PC-3 (cell line): Measurements from ENCODE around the gene OMA1. TPM values are rescaled to one million over a fixed set of nuclear protein-coding genes. Genes with fewer than 3 reads are reported as not detected.

ENCODE experiments used
- ATAC-seq: fragments of 200-7000 bp; cut with Tn5 transposase; 2 replicates; pipeline ENCODE4 v1.9.1; 2020; ENCODE audit warnings: mild to moderate bottlenecking, moderate library complexity
- BruUV-seq: library from RNA; stranded (reverse); fragments of 400-500 nt; replicated peaks from 2 replicates; lab custom pipeline; 2021; lab: Mats Ljungman, UMichigan
- CTCF ChIA-PET: fragments of 300-600 bp; sonication (Branson Sonifier 250); formaldehyde crosslinking; loops from one replicate; lab custom pipeline; 2022; ENCODE audit warnings: antibody characterized with exemption; lab: Charles Lee
- POLR2A ChIA-PET: fragments of 300-600 bp; sonication (Branson Sonifier 250); formaldehyde crosslinking; loops from one replicate; lab custom pipeline; 2022; ENCODE audit warnings: antibody characterized with exemption; ENCODE audit not compliant: unreplicated experiment; lab: Charles Lee
- DNase-seq: peaks from one replicate; pipeline ENCODE4 v3.0.0-alpha.2; 2015
- H2AFZ ChIP-seq: fragments of 300-600 bp; sonication (generic); 2 replicates; pipeline ENCODE4 v1.6.0; 2016; ENCODE audit warnings: antibody characterized with exemption, low read length
- H3F3A ChIP-seq: fragments of 300-600 bp; sonication (generic); one replicate; pipeline ENCODE4 v1.6.0; 2017; ENCODE audit warnings: antibody characterized with exemption, low read length, control low read depth, mild to moderate bottlenecking; ENCODE audit not compliant: unreplicated experiment
- H3K27ac ChIP-seq: fragments of 300-600 bp; sonication (generic); 2 replicates; pipeline ENCODE4 v1.5.1; 2016; ENCODE audit warnings: mild to moderate bottlenecking, low read length
- H3K27me3 ChIP-seq: fragments of 300-600 bp; sonication (generic); 2 replicates; pipeline ENCODE4 v1.6.1; 2016; ENCODE audit warnings: low read length, mixed read lengths
- H3K36me3 ChIP-seq: fragments of 300-600 bp; sonication (generic); 2 replicates; pipeline ENCODE4 v1.6.1; 2016; ENCODE audit warnings: low read depth, mixed run types, low read length, mixed read lengths
- H3K4me1 ChIP-seq: fragments of 300-600 bp; sonication (generic); 2 replicates; pipeline ENCODE4 v1.5.1; 2016; ENCODE audit warnings: low read length; ENCODE audit not compliant: insufficient read depth
- H3K4me2 ChIP-seq: fragments of 300-600 bp; sonication (generic); 2 replicates; pipeline ENCODE4 v1.6.0; 2016; ENCODE audit warnings: low read length
- H3K4me3 ChIP-seq: fragments of 300-600 bp; sonication (generic); 2 replicates; pipeline ENCODE4 v1.5.1; 2016; ENCODE audit warnings: mild to moderate bottlenecking, low read length, mixed read lengths
- H3K79me2 ChIP-seq: fragments of 300-600 bp; sonication (generic); 2 replicates; pipeline ENCODE4 v1.6.1; 2017; ENCODE audit warnings: low read length, mixed read lengths
- H3K9ac ChIP-seq: fragments of 300-600 bp; sonication (generic); 2 replicates; pipeline ENCODE4 v1.6.0; 2016; ENCODE audit warnings: mild to moderate bottlenecking, low read length
- H3K9me2 ChIP-seq: fragments of 300-600 bp; sonication (generic); replicated peaks from 2 replicates; pipeline ENCODE4 v1.6.1; 2016; ENCODE audit warnings: mixed run types, low read length, mixed read lengths
- H3K9me3 ChIP-seq: fragments of 300-600 bp; sonication (generic); 2 replicates; pipeline ENCODE4 v1.6.1; 2016; ENCODE audit warnings: low read length, mixed read lengths
- H4K20me1 ChIP-seq: fragments of 300-600 bp; sonication (generic); 2 replicates; pipeline ENCODE4 v1.6.1; 2016; ENCODE audit warnings: low read length, mixed read lengths
- EZH2 ChIP-seq: fragments of 300-600 bp; sonication (generic); IDR thresholded peaks from one replicate; pipeline ENCODE4 v1.6.1; 2017; ENCODE audit warnings: antibody characterized with exemption, mild to moderate bottlenecking, low read length; ENCODE audit not compliant: unreplicated experiment
- EZH2phosphoT487 ChIP-seq: fragments of 300-600 bp; sonication (generic); IDR thresholded peaks from 2 replicates; pipeline ENCODE4 v1.6.1; 2018; ENCODE audit warnings: mild to moderate bottlenecking, antibody characterized with exemption, low read length, borderline replicate concordance
- intact Hi-C: fragments of 100-400 bp; cut with micrococcal nuclease; formaldehyde crosslinking; loops from 2 replicates; pipeline ENCODE4 v1.9.0; 2023
- total RNA-seq: library from RNA; depleted of rRNA; stranded (reverse); fragments of >200 nt; gene quantifications from 2 replicates; pipeline ENCODE4 v1.2.3, GENCODE V29; 2014
- TF ChIP-seq, protein P1 (sequence below): fragments of 300-600 bp; sonication (generic); conservative IDR thresholded peaks from 2 replicates; pipeline ENCODE4 v1.5.1; 2017; ENCODE audit warnings: antibody characterized with exemption, low read depth, mild to moderate bottlenecking, low read length

Gene OMA1
- total RNA-seq, 1 experiment from 2014 or later = 16.1 TPM

DNA sequence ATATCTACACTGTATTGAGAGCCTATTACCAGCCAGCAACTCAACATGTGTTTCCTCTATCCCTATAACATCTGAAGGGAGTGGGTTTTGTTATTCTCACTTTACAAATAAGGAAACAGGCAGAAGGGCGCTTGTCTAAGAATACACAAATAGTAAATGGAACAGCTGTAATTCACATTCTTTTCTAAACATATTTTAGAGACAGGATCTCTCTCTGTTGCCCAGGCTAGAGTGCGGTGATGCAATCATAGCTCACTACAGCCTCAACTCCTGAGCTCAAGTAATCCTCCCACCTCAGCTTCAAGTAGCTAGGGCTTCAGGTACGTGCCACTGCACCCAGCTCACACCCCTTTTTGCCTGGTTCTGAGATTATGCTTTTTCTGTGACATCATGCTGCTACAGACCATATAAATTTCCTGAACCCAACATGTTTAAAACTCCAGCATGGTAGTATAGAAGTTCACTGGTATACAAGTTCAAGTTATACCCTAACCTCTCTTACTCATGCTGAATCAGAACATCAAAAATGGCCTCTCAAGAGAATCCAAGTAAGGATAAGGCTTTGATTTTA, 39.1 kb upstream of the OMA1 start:
- ChIA-PET POLR2A (no interaction called here), CTCF (no interaction called here)
- H3K9me2 ChIP-seq = no peaks in the 10 kb centered on the region
- H3K36me3 ChIP-seq = no peaks in the 10 kb centered on the region
- H3K9me3 ChIP-seq = no peaks in the 10 kb centered on the region
- DNase-seq (peak; percentile 27), ATAC-seq (no peak)
- H3K79me2 ChIP-seq = peaks cover 60% of the 10 kb centered on the region
- H3F3A ChIP-seq = peaks cover 5% of the 10 kb centered on the region
- no peak overlapping the region for H3K9ac ChIP-seq
- no peak overlapping the region for H3K4me3 ChIP-seq
- intact Hi-C loops = no loop called here
- H3K27me3 ChIP-seq = no peaks in the 10 kb centered on the region
- no peaks in the 10 kb centered on the region for H4K20me1 ChIP-seq
- no peak overlapping the region for H2AFZ ChIP-seq
- peaks cover 34% of the 10 kb centered on the region for H3K4me1 ChIP-seq
- no peak for TF ChIP-seq EZH2phosphoT487
- no peak for TF ChIP-seq EZH2
- TF ChIP-seq, protein P1, sequence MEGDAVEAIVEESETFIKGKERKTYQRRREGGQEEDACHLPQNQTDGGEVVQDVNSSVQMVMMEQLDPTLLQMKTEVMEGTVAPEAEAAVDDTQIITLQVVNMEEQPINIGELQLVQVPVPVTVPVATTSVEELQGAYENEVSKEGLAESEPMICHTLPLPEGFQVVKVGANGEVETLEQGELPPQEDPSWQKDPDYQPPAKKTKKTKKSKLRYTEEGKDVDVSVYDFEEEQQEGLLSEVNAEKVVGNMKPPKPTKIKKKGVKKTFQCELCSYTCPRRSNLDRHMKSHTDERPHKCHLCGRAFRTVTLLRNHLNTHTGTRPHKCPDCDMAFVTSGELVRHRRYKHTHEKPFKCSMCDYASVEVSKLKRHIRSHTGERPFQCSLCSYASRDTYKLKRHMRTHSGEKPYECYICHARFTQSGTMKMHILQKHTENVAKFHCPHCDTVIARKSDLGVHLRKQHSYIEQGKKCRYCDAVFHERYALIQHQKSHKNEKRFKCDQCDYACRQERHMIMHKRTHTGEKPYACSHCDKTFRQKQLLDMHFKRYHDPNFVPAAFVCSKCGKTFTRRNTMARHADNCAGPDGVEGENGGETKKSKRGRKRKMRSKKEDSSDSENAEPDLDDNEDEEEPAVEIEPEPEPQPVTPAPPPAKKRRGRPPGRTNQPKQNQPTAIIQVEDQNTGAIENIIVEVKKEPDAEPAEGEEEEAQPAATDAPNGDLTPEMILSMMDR = no peak
- H3K27ac ChIP-seq = peak overlapping the region; percentile 94; the same call in 1 of the 2 replicates
- BruUV-seq = no TSS peak
- 0 out of 2 replicates have a peak overlapping the region, but pooled peaks have one; percentile 74 for H3K4me2 ChIP-seq

GRCh38 chr1:58585166-58585565, 38.6 kb upstream of the OMA1 start:
- H3K9ac ChIP-seq = peak overlapping the region; percentile 57; the same call in 1 of the 2 replicates
- TF ChIP-seq EZH2 = no peak
- TF ChIP-seq EZH2phosphoT487 = no peak
- TF ChIP-seq, protein P1 = no peak
- H3F3A ChIP-seq = peaks cover 5% of the 10 kb centered on the region
- no peaks in the 10 kb centered on the region for H3K27me3 ChIP-seq
- POLR2A ChIA-PET = no interaction called here
- H3K9me3 ChIP-seq = no peaks in the 10 kb centered on the region
- H3K4me1 ChIP-seq = peaks cover 36% of the 10 kb centered on the region
- H3K79me2 ChIP-seq = peaks cover 62% of the 10 kb centered on the region
- peak overlapping the region; percentile 94 for H3K27ac ChIP-seq
- BruUV-seq = no TSS peak
- peak overlapping the region; percentile 74 for H3K4me2 ChIP-seq
- H3K36me3 ChIP-seq = no peaks in the 10 kb centered on the region
- no peak overlapping the region for H3K4me3 ChIP-seq
- H4K20me1 ChIP-seq = no peaks in the 10 kb centered on the region
- CTCF ChIA-PET = no interaction called here
- DNase-seq = no peak
- H3K9me2 ChIP-seq = no peaks in the 10 kb centered on the region
- no peak overlapping the region for H2AFZ ChIP-seq
- ATAC-seq = no peak
- intact Hi-C loops = no loop called here

GRCh38 chr1:58584082-58584895, 37.8 kb upstream of the OMA1 start:
- intact Hi-C loops = no loop called here
- ATAC-seq = peak; percentile 86

More at GRCh38 chr1:58584082-58584895, 37.8 kb upstream of the OMA1 start:
- no peaks in the 10 kb centered on the region for H3K27me3 ChIP-seq
- peak overlapping the region; percentile 94 for H3K27ac ChIP-seq
- no peaks in the 10 kb centered on the region for H4K20me1 ChIP-seq
- H3K79me2 ChIP-seq = peaks cover 62% of the 10 kb centered on the region
- peak overlapping the region; percentile 57 for H3K9ac ChIP-seq
- ChIA-PET CTCF (no interaction called here), POLR2A (no interaction called here)
- peak; percentile 94 for DNase-seq
- peaks cover 38% of the 10 kb centered on the region for H3K4me1 ChIP-seq
- H3K4me3 ChIP-seq = peak overlapping the region; percentile 45; the same call in 1 of the 2 replicates
- H3K9me3 ChIP-seq = no peaks in the 10 kb centered on the region
- H2AFZ ChIP-seq = peak overlapping the region; percentile 34
- TF ChIP-seq EZH2phosphoT487 = no peak
- no peaks in the 10 kb centered on the region for H3K9me2 ChIP-seq
- BruUV-seq = no TSS peak
- H3F3A ChIP-seq = peaks cover 5% of the 10 kb centered on the region
- H3K4me2 ChIP-seq = peak overlapping the region; percentile 74
- no peaks in the 10 kb centered on the region for H3K36me3 ChIP-seq
